Heart right ventricle (tissue), 16 donors: ENCODE measurements around the gene CPHXL. TPM values are rescaled to one million over a fixed set of nuclear protein-coding genes. Genes with fewer than 3 reads are reported as not detected.
A peak's percentile ranks its signal among the peaks of the same experiment; 100 is the strongest.

Experiments used
- ATAC-seq, 8 donors: fragments of 200-7000 bp; cut with Tn5 transposase; one replicate each; pipeline ENCODE4 v1.9.1; 2020; ENCODE audit warnings: mild to moderate bottlenecking in 8 of 8, moderate library complexity in 8 of 8, moderate number of reproducible peaks in 1 of 8
- DNase-seq, 2 donors: peaks; one replicate each; pipeline ENCODE4 v3.0.0-alpha.2; 2020
- H3K27ac ChIP-seq, 10 donors: fragments of 200-600 bp; sonication (generic) in 2 of 10; one replicate each; pipeline versions ENCODE4 v1.5.0 to v1.8.0; 2020 to 2022; ENCODE audit warnings: mild to moderate bottlenecking in 3 of 10
- H3K27me3 ChIP-seq, 7 donors: fragments of 200-600 bp; one replicate each; pipeline ENCODE4 v1.8.0; 2021 to 2022; ENCODE audit warnings: mild to moderate bottlenecking in 2 of 7
- H3K36me3 ChIP-seq, 9 donors: fragments of 200-600 bp; sonication (generic) in 1 of 9; one replicate each; pipeline versions ENCODE4 v1.5.0 to v1.8.0; 2020 to 2022; ENCODE audit warnings: mild to moderate bottlenecking in 2 of 9
- H3K4me1 ChIP-seq, 9 donors: fragments of 200-600 bp; sonication (generic) in 1 of 9; one replicate each; pipeline versions ENCODE4 v1.5.0 to v1.8.0; 2020 to 2022; ENCODE audit warnings: mild to moderate bottlenecking in 4 of 9
- H3K4me3 ChIP-seq, 10 donors: fragments of 200-600 bp; sonication (generic) in 2 of 10; one replicate each; pipeline versions ENCODE4 v1.5.0 to v1.8.0; 2020 to 2022; ENCODE audit warnings: mild to moderate bottlenecking in 7 of 10, moderate library complexity in 2 of 10
- H3K9me3 ChIP-seq, 11 donors: fragments of 200-600 bp in 10 of 11; sonication (generic) in 2 of 11; one replicate each; pipeline versions ENCODE4 v1.5.0 to v1.8.0; 2013 to 2022; ENCODE audit warnings: mild to moderate bottlenecking in 2 of 11, control low read depth in 1 of 11, moderate library complexity in 1 of 11
- CTCF ChIP-seq, 9 donors: fragments of 200-600 bp; sonication (generic) in 2 of 9; IDR thresholded peaks; one replicate each; pipeline versions ENCODE4 v1.5.0 to v1.8.0; 2021 to 2022; ENCODE audit warnings: antibody characterized with exemption in 9 of 9, mild to moderate bottlenecking in 5 of 9, moderate library complexity in 1 of 9
- WGBS, 2 donors: extraction: QIAGEN DNeasy Blood & Tissue Kit; methylation state at CpG; one replicate each; pipeline ENCODE4 v1.1.7; 2013; ENCODE audit warnings: inconsistent platforms in 1 of 2; 5-methylcytosine and 5-hydroxymethylcytosine counted together
- intact Hi-C, 10 donors: fragments of 100-400 bp; cut with DNase I; formaldehyde crosslinking; loops; one replicate each; pipeline versions ENCODE4 v1.11.1 to v1.14.2; 2022
- long read RNA-seq, 3 donors: library from polyadenylated mRNA; unstranded; transcript quantifications; one replicate each; pipeline ENCODE4 v2.0.0, GENCODE V29; 2020 to 2021
- polyA plus RNA-seq, 2 donors: library from polyadenylated mRNA; stranded (reverse); fragments of 200-250 nt; gene quantifications; one replicate each; pipeline ENCODE4 v1.2.3, GENCODE V29; 2013
- total RNA-seq, 10 donors: library from RNA; stranded (reverse); fragmentation: NEBNext Ultra II Directional in 3 of 10; extraction: Animal tissue kit (Norgen Biotek cat#: 25700) in 3 of 10; gene quantifications; one replicate each; pipeline versions ENCODE4 v1.2.1 to v1.2.4, GENCODE V29; 2021 to 2023
- donor health status: Arrhythmogenic right ventricular cardiomyopathy.
- donor health status: ischemic (EF 13 %, LVEDD 7.1; RV severe dilation, severe dysfunction).
- donor health status: healthy with polysubstance abuse.
- donor health status: DM: no; HTN: yes; CAD: no.
- donor health status: DM: no; HTN: no; CAD: no.
- donor health status: ischemic (EF 25% LVEDD 6.9; RV normal size, moderate dysfunction).
- donor health status: ischemic (EF 25% LVEDD 5.7; RV mildly dilated, moderate dysfunction).
- donor health status: healthy.
- donor health status: DM: yes; HTN: yes; CAD: no.
- donor health status: Ischemic cardiomyopathy.
- donor health status: ischemic (EF 35%, LVEDD 5.7; RV mildly dilated, moderate dysfunction).
- donor health status: nonischemic (EF 11% LVEDD 7.7; RV severe dilation, severe dysfunction).
- donor health status: DM: yes; HTN: yes; CAD: no.
- donor health status: PGD.
- donor health status: ischemic (EF 29% LVEDD 5.4; RV normal size, mild dysfunction).
- donor health status: nonischemic (EF 23%, LVEDD 6.1; RV moderate dilation, normal function).

The CPHXL gene
- total RNA-seq, result not detected
- not detected for polyA plus RNA-seq
- long read RNA-seq, donor 1, result 0 reads
- long read RNA-seq, donor 2, result 0 reads
- long read RNA-seq, donor 3, result 0 reads

GRCh38 chr16:75726390-75726789 lies at the start of gene CPHXL:
Gene CPHXL, minus strand, starts transcription at chr16:75726490. Its CDS starts 48 bp downstream, at chr16:75726442.
- TF ChIP-seq CTCF (IDR thresholded peaks at IDR 0.05), result no peak
- intact Hi-C loops, result no loop called here
- H3K36me3 ChIP-seq, result no peaks in the 10 kb centered on the region
- H3K9me3 ChIP-seq, result peaks cover 0 to 4% (median 0%) of the 10 kb centered on the region in 11 donors
- H3K27ac ChIP-seq, result no peak within 1 kb of the TSS
- H3K27me3 ChIP-seq, result no peaks in the 10 kb centered on the region
- 82 to 93% methylated on average over 5 of the region's 5 CpGs for WGBS, 2 donors
- no peak within 1 kb of the TSS for H3K4me3 ChIP-seq
- ATAC-seq, result no peak
- DNase-seq, result no peak
- no peaks in the 10 kb centered on the region for H3K4me1 ChIP-seq

- DNase-seq (no peak), ATAC-seq (no peak)
- intact Hi-C loops, result no loop called here
- no peak for TF ChIP-seq CTCF (IDR thresholded peaks at IDR 0.05)
- H3K27ac ChIP-seq, result no peak overlapping the region
- no peak overlapping the region for H3K4me3 ChIP-seq
- WGBS, 2 donors, result 70 to 93% methylated on average over 1 of the region's 1 CpG
- H3K27me3 ChIP-seq, result peaks cover 0 to 6% (median 0%) of the 10 kb centered on the region in 7 donors
- no peaks in the 10 kb centered on the region for H3K4me1 ChIP-seq
- no peaks in the 10 kb centered on the region for H3K36me3 ChIP-seq
- H3K9me3 ChIP-seq, result peaks cover 0 to 7% (median 0%) of the 10 kb centered on the region in 11 donors
Observed at GRCh38 chr16:75774197-75774596, 47.9 kb upstream of the CPHXL start.

GRCh38 chr16:75770051-75770450 lies 43.8 kb upstream of the CPHXL start:
- H3K27me3 ChIP-seq, result no peaks in the 10 kb centered on the region
- DNase-seq, result no peak
- H3K9me3 ChIP-seq, result peaks cover 0 to 7% (median 0%) of the 10 kb centered on the region in 11 donors
- no peaks in the 10 kb centered on the region for H3K36me3 ChIP-seq
- no peak for TF ChIP-seq CTCF (IDR thresholded peaks at IDR 0.05)
- H3K27ac ChIP-seq, result no peak overlapping the region
- ATAC-seq, result no peak
- H3K4me3 ChIP-seq, result no peak overlapping the region
- intact Hi-C loops, result no loop called here
- H3K4me1 ChIP-seq, result no peaks in the 10 kb centered on the region

GRCh38 chr16:75764154-75764768 lies 38.0 kb upstream of the CPHXL start:
- H3K4me1 ChIP-seq, result peaks cover 0 to 2% (median 0%) of the 10 kb centered on the region in 9 donors
- WGBS, 2 donors, result 24 to 27% methylated on average over 7 of the region's 7 CpGs

More at GRCh38 chr16:75764154-75764768, 38.0 kb upstream of the CPHXL start:
- peak; percentile 68 to 86 (median 83) for TF ChIP-seq CTCF (IDR thresholded peaks at IDR 0.05)
- H3K27me3 ChIP-seq, result no peaks in the 10 kb centered on the region
- H3K9me3 ChIP-seq, result no peaks in the 10 kb centered on the region
- no peak overlapping the region for H3K4me3 ChIP-seq
- no peak overlapping the region for H3K27ac ChIP-seq
- ATAC-seq (peak in 7 of 8 donors; percentile 64 to 97 (median 89)), DNase-seq (peak in 1 of 2 donors; percentile 54)
- intact Hi-C loops, result loop anchor here in 9 of 10 donors (1.0 to 10.0 kb wide), 13 partner anchors 99 to 569 kb away; partner anchors contain the start of genes ADAT1 (in 2 of the 9), KARS1 (in 1 of the 9) and TERF2IP (in 1 of the 9)
- no peaks in the 10 kb centered on the region for H3K36me3 ChIP-seq
